Fibroblast of lung (primary cell): ENCODE data around the gene RANBP3L.

ENCODE experiments used
- EZH2 ChIP-seq: IDR thresholded peaks from 2 replicates; pipeline ENCODE4 v1.5.1; 2012; ENCODE audit warnings: low read length, control low read depth, mild to moderate bottlenecking; ENCODE audit errors: missing control alignments
- TF ChIP-seq, protein P1 (sequence below), 2 donors: IDR thresholded peaks in 1 of 2; conservative IDR thresholded peaks in 1 of 2; 1 replicate in 1 of 2; 2 replicates in 1 of 2; pipeline ENCODE4 v1.5.1; 2011 to 2012; ENCODE audit warnings: low read length in 2 of 2, control low read depth in 1 of 2, inconsistent platforms in 1 of 2, low read depth in 1 of 2, mild to moderate bottlenecking in 1 of 2

DNA sequence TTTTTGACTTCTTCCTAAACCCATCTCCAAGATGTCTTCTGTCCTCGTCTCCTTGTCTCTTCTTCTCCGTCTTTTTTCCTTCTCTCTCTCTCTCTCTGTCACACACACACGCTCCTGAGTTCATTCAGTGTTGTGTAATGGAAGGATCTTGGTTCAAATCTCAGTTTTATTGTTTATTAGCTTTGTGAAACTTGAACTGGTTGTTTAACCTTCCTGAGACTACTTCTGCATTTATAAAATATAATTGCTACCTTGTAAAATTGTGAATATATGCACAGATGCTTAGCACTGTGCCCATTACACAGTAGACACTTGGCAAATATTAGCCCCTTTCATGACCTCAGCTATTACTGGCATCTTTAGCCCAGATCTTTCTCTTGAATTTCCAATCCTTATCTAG lies 57.6 kb downstream of the RANBP3L start:
- TF ChIP-seq, protein P1, sequence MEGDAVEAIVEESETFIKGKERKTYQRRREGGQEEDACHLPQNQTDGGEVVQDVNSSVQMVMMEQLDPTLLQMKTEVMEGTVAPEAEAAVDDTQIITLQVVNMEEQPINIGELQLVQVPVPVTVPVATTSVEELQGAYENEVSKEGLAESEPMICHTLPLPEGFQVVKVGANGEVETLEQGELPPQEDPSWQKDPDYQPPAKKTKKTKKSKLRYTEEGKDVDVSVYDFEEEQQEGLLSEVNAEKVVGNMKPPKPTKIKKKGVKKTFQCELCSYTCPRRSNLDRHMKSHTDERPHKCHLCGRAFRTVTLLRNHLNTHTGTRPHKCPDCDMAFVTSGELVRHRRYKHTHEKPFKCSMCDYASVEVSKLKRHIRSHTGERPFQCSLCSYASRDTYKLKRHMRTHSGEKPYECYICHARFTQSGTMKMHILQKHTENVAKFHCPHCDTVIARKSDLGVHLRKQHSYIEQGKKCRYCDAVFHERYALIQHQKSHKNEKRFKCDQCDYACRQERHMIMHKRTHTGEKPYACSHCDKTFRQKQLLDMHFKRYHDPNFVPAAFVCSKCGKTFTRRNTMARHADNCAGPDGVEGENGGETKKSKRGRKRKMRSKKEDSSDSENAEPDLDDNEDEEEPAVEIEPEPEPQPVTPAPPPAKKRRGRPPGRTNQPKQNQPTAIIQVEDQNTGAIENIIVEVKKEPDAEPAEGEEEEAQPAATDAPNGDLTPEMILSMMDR (conservative IDR thresholded peaks at IDR 0.05 in 1 of 2, IDR thresholded peaks at IDR 0.05 in 1 of 2; ENCODE audit: low read depth in 1 of 2, low read length in 2 of 2) = no peak
- no peak for TF ChIP-seq EZH2
